GM12878 (cell line): Measurements from ENCODE around the gene UNCX.

Experiments
- CREB1 ChIP-seq: IDR thresholded peaks from 2 replicates; pipeline ENCODE4 v1.6.1; 2012; ENCODE audit warnings: low read depth, mild to moderate bottlenecking, inconsistent platforms
- CTCF ChIP-seq, 3 experiments: IDR thresholded peaks in 2 of 3; conservative IDR thresholded peaks in 1 of 3; 2 replicates each; pipeline ENCODE4 v1.5.1; 2011; ENCODE audit warnings: low read depth in 3 of 3, low read length in 3 of 3, mild to moderate bottlenecking in 3 of 3, control low read depth in 2 of 3, moderate library complexity in 2 of 3, inconsistent platforms in 1 of 3, mixed read lengths in 1 of 3; ENCODE audit not compliant: control insufficient read depth in 2 of 3, insufficient read depth in 1 of 3; ENCODE audit errors: extremely low read depth in 1 of 3
- E4F1 ChIP-seq: fragments of 450-650 bp; IDR thresholded peaks from 2 replicates; pipeline ENCODE4 v1.6.1; 2018; ENCODE audit warnings: borderline replicate concordance, mild to moderate bottlenecking; ENCODE audit not compliant: partially characterized antibody
- MXI1 ChIP-seq: fragments of 150-350 bp; IDR thresholded peaks from 2 replicates; pipeline ENCODE4 v1.6.1; 2011; ENCODE audit warnings: low read depth, mild to moderate bottlenecking, inconsistent platforms, low read length, improper control_type of control experiment
- NRF1 ChIP-seq: conservative IDR thresholded peaks from 2 replicates; pipeline ENCODE4 v1.6.1; 2011; ENCODE audit warnings: mild to moderate bottlenecking, low read depth, low read length, improper control_type of control experiment
- PKNOX1 ChIP-seq: fragments of 450-650 bp; IDR thresholded peaks from 2 replicates; pipeline ENCODE4 v1.6.1; 2016; ENCODE audit warnings: mild to moderate bottlenecking
- POLR2AphosphoS5 ChIP-seq: IDR thresholded peaks from 2 replicates; pipeline ENCODE4 v1.6.1; 2011; ENCODE audit warnings: mild to moderate bottlenecking, low read length, inconsistent platforms
- TCF12 ChIP-seq: IDR thresholded peaks from 2 replicates; pipeline ENCODE4 v1.6.1; 2011; ENCODE audit warnings: low read depth, mild to moderate bottlenecking, low read length
- YY1 ChIP-seq: IDR thresholded peaks from 2 replicates; pipeline ENCODE4 v1.6.1; 2011; ENCODE audit warnings: low read depth, mild to moderate bottlenecking, low read length

GRCh38 chr7:1242606-1243289 is 10.1 kb downstream of the UNCX start:
- TF ChIP-seq TCF12 (no peak), YY1 (no peak), CTCF (IDR thresholded peaks at IDR 0.05 in 2 of 3, conservative IDR thresholded peaks at IDR 0.05 in 1 of 3; ENCODE audit: control insufficient read depth in 2 of 3, extremely low read depth in 1 of 3, insufficient read depth in 1 of 3, low read depth in 3 of 3, low read length in 3 of 3) (no peak), CREB1 (no peak), PKNOX1 (no peak), POLR2AphosphoS5 (no peak), E4F1 (no peak), NRF1 (no peak), MXI1 (no peak)
